SK-N-SH treated with all-trans-retinoic acid at 6 μM for 48 hours (cell line): ENCODE results near the gene LBH.

Source experiments
- ARNTL ChIP-seq: fragments of 450-650 bp; formaldehyde crosslinking; IDR thresholded peaks from 2 replicates; pipeline ENCODE4 v1.5.0; 2020; ENCODE audit warnings: low read depth, mild to moderate bottlenecking, moderate library complexity, borderline replicate concordance
- ESRRG ChIP-seq: fragments of 250-450 bp; sonication (Bioruptor Pico); IDR thresholded peaks from 2 replicates; pipeline ENCODE4 v1.6.1; 2021; ENCODE audit warnings: mild to moderate bottlenecking
- ISL1 ChIP-seq: fragments of 250-450 bp; sonication (Bioruptor Pico); IDR thresholded peaks from 2 replicates; pipeline ENCODE4 v2.1.2; 2022; ENCODE audit warnings: mild to moderate bottlenecking, moderate library complexity
- PATZ1 ChIP-seq: fragments of 250-450 bp; sonication (Bioruptor Pico); IDR thresholded peaks from 2 replicates; pipeline ENCODE4 v1.8.0; 2020; ENCODE audit warnings: mild to moderate bottlenecking, moderate library complexity, borderline replicate concordance
- POU6F1 ChIP-seq: fragments of 250-450 bp; sonication (Bioruptor Pico); IDR thresholded peaks from 2 replicates; pipeline ENCODE4 v1.8.0; 2021; ENCODE audit warnings: low read depth, mild to moderate bottlenecking, moderate library complexity, borderline replicate concordance
- RARB ChIP-seq: fragments of 250-450 bp; sonication (Bioruptor Pico); IDR thresholded peaks from 2 replicates; pipeline ENCODE4 v1.8.0; 2021; ENCODE audit warnings: mild to moderate bottlenecking, moderate library complexity
- SNAI2 ChIP-seq: fragments of 250-450 bp; sonication (Bioruptor Pico); IDR thresholded peaks from 2 replicates; pipeline ENCODE4 v1.5.0; 2020; ENCODE audit warnings: mild to moderate bottlenecking, moderate library complexity
- TCF4 ChIP-seq: fragments of 250-450 bp; sonication (Bioruptor Pico); IDR thresholded peaks from 2 replicates; pipeline ENCODE4 v1.8.0; 2021; ENCODE audit warnings: mild to moderate bottlenecking, moderate library complexity, borderline replicate concordance
- TOX ChIP-seq: fragments of 250-450 bp; sonication (Bioruptor Pico); IDR thresholded peaks from 2 replicates; pipeline ENCODE4 v1.8.0; 2021; ENCODE audit warnings: mild to moderate bottlenecking, moderate library complexity, borderline replicate concordance
- ZC3H10 ChIP-seq: fragments of 250-450 bp; sonication (Bioruptor Pico); IDR thresholded peaks from 2 replicates; pipeline ENCODE4 v1.5.1; 2021; ENCODE audit warnings: mild to moderate bottlenecking, moderate library complexity
- ZFP30 ChIP-seq: fragments of 450-650 bp; formaldehyde crosslinking; IDR thresholded peaks from 2 replicates; pipeline ENCODE4 v1.5.0; 2022; ENCODE audit warnings: mild to moderate bottlenecking, moderate library complexity

- TF ChIP-seq ZFP30 (CRISPR knock-in tag) (no peak), ARNTL (CRISPR knock-in tag) (no peak), SNAI2 (no peak), ESRRG (CRISPR knock-in tag) (no peak), RARB (no peak), TCF4 (CRISPR knock-in tag) (no peak), PATZ1 (CRISPR knock-in tag) (no peak), POU6F1 (no peak), ZC3H10 (no peak), ISL1 (CRISPR knock-in tag) (no peak), TOX (CRISPR knock-in tag) (no peak)
Measured at GRCh38 chr2:30264274-30264673, 32.9 kb downstream of the LBH start.
